GM12878 (cell line): Measurements from ENCODE around the gene ROR2. TPM values are rescaled to one million over a fixed set of nuclear protein-coding genes. Genes with fewer than 3 reads are reported as not detected.

Source experiments
- ATAC-seq: fragments of 200-7000 bp; cut with Tn5 transposase; 3 replicates; pipeline ENCODE4 v1.9.1; 2020; ENCODE audit warnings: mild to moderate bottlenecking, moderate library complexity
- BruUV-seq: library from RNA; stranded (reverse); fragments of 400-500 nt; replicated peaks from 2 replicates; lab custom pipeline; 2021; lab: Mats Ljungman, UMichigan
- CTCF ChIA-PET: fragments of 300-600 bp; sonication (Branson Sonifier 250); formaldehyde crosslinking; extraction: SDS; loops from one replicate; lab custom pipeline; 2021; ENCODE audit warnings: inconsistent platforms; lab: Yijun Ruan, JAX
- POLR2A ChIA-PET: fragments of 350-600 bp; formaldehyde crosslinking; extraction: SDS; loops from one replicate; lab custom pipeline; 2021; ENCODE audit warnings: inconsistent platforms; lab: Charles Lee
- RAD21 ChIA-PET: fragments of 300-600 bp; sonication (Branson Sonifier 250); formaldehyde crosslinking; loops from one replicate; lab custom pipeline; 2023; ENCODE audit warnings: antibody characterized with exemption; ENCODE audit not compliant: unreplicated experiment; lab: Charles Lee
- SMC1A ChIA-PET: fragments of 300-600 bp; sonication (Branson Sonifier 250); formaldehyde crosslinking; loops from one replicate; lab custom pipeline; 2023; ENCODE audit not compliant: unreplicated experiment, uncharacterized antibody; lab: Charles Lee
- DNase-seq: peaks from one replicate; pipeline ENCODE4 v3.0.0-alpha.2; 2011; ENCODE audit warnings: low read depth, low spot score
- FAIRE-seq: peaks from 3 replicates; lab custom pipeline; 2011; peaks lifted over from hg19 to GRCh38; lab: Jason Lieb, UNC
- H2AFZ ChIP-seq: 2 replicates; pipeline ENCODE4 v1.6.0; 2011; ENCODE audit warnings: low read depth, low read length, control low read depth; ENCODE audit not compliant: control insufficient read depth
- H3K27ac ChIP-seq: 2 replicates; pipeline ENCODE4 v1.5.1; 2011; ENCODE audit warnings: control low read depth; ENCODE audit not compliant: control insufficient read depth, insufficient read depth
- H3K27me3 ChIP-seq, 2 experiments: replicated peaks in 1 of 2; 2 replicates each; pipeline versions ENCODE4 v1.6.0 to v1.6.1; 2011; ENCODE audit warnings: low read length in 1 of 2; ENCODE audit not compliant: control insufficient read depth in 2 of 2, insufficient read depth in 2 of 2
- H3K36me3 ChIP-seq, 2 experiments: 2 replicates each; pipeline ENCODE4 v1.5.1; 2011; ENCODE audit warnings: low read length in 1 of 2; ENCODE audit not compliant: control insufficient read depth in 2 of 2, insufficient read depth in 2 of 2
- H3K4me1 ChIP-seq: 2 replicates; pipeline ENCODE4 v1.6.1; 2011; ENCODE audit warnings: mild to moderate bottlenecking, low read length, moderate library complexity, mixed read lengths; ENCODE audit not compliant: control insufficient read depth, insufficient read depth
- H3K4me2 ChIP-seq: 2 replicates; pipeline ENCODE4 v1.6.0; 2011; ENCODE audit warnings: control low read depth; ENCODE audit not compliant: control insufficient read depth, insufficient read depth
- H3K4me3 ChIP-seq: fragments of 200-600 bp; sonication (generic); 2 replicates; pipeline ENCODE4 v1.5.1; 2016
- H3K79me2 ChIP-seq: 2 replicates; pipeline ENCODE4 v1.6.0; 2011; ENCODE audit warnings: low read length; ENCODE audit not compliant: control insufficient read depth, insufficient read depth
- H3K9ac ChIP-seq: 2 replicates; pipeline ENCODE4 v1.8.0; 2011; ENCODE audit warnings: low read length, control low read depth, mixed read lengths; ENCODE audit not compliant: control insufficient read depth, insufficient read depth
- H3K9me3 ChIP-seq: replicated peaks from 3 replicates; pipeline ENCODE4 v1.5.1; 2011; ENCODE audit warnings: mild to moderate bottlenecking, low read length; ENCODE audit not compliant: control insufficient read depth, insufficient read depth
- H4K20me1 ChIP-seq: 2 replicates; pipeline ENCODE4 v1.6.0; 2011; ENCODE audit not compliant: control insufficient read depth, insufficient read depth
- ATF7 ChIP-seq: fragments of 450-650 bp; IDR thresholded peaks from 2 replicates; pipeline ENCODE4 v1.6.1; 2016; ENCODE audit warnings: low read depth, mild to moderate bottlenecking
- CHD4 ChIP-seq: fragments of 200-600 bp; sonication (generic); IDR thresholded peaks from 2 replicates; pipeline ENCODE4 v1.6.1; 2016; ENCODE audit warnings: mild to moderate bottlenecking
- E4F1 ChIP-seq: fragments of 450-650 bp; IDR thresholded peaks from 2 replicates; pipeline ENCODE4 v1.6.1; 2018; ENCODE audit warnings: borderline replicate concordance, mild to moderate bottlenecking; ENCODE audit not compliant: partially characterized antibody
- MYC ChIP-seq: IDR thresholded peaks from 2 replicates; pipeline ENCODE4 v1.6.1; 2011; ENCODE audit warnings: mild to moderate bottlenecking, low read length, moderate library complexity, inconsistent platforms; ENCODE audit not compliant: insufficient read depth, insufficient replicate concordance, insufficient read length, severe bottlenecking
- NFYB ChIP-seq: IDR thresholded peaks from 2 replicates; pipeline ENCODE4 v1.6.1; 2011; ENCODE audit warnings: low read depth, mild to moderate bottlenecking, low read length, improper control_type of control experiment, moderate library complexity; ENCODE audit not compliant: insufficient read depth
- PML ChIP-seq: IDR thresholded peaks from 2 replicates; pipeline ENCODE4 v1.6.1; 2012; ENCODE audit warnings: low read length, inconsistent platforms
- RB1 ChIP-seq: fragments of 450-650 bp; formaldehyde crosslinking; IDR thresholded peaks from 2 replicates; pipeline ENCODE4 v1.6.1; 2017; ENCODE audit warnings: mild to moderate bottlenecking, borderline replicate concordance
- STAT3 ChIP-seq: IDR thresholded peaks from 2 replicates; pipeline ENCODE4 v1.6.1; 2011; ENCODE audit warnings: low read depth, low read length, improper control_type of control experiment
- ZBED1 ChIP-seq: IDR thresholded peaks from 2 replicates; pipeline ENCODE4 v1.6.1; 2016; ENCODE audit warnings: borderline replicate concordance
- WGBS: methylation state at CpG from one replicate; pipeline ENCODE4 v1.1.6; 2016; ENCODE audit warnings: low lambda C conversion rate; ENCODE audit not compliant: insufficient replicate concordance, insufficient coverage; ENCODE audit errors: missing lambda C conversion rate; 5-methylcytosine and 5-hydroxymethylcytosine counted together
- in situ Hi-C: fragments of 300-500 bp; cut with MboI; formaldehyde crosslinking; loops from 9 replicates; pipeline ENCODE4 v1.14.3; 2018; ENCODE audit warnings: mixed read lengths
- intact Hi-C: fragments of 100-400 bp; cut with micrococcal nuclease; formaldehyde crosslinking; loops from one replicate; pipeline ENCODE4 v1.14.2; 2022; ENCODE audit not compliant: unreplicated experiment
- polyA plus RNA-seq, 11 experiments: library from polyadenylated mRNA; depleted of rRNA in 4 of 11; unstranded in 6 of 11; stranded (reverse) in 5 of 11; fragments of >200 nt; fragmentation: Nextera tagmentation in 4 of 11; fragmentation: Illumina TruSeq in 1 of 11; extraction: Ambion mirVana in 4 of 11; extraction: Trizol in 1 of 11; gene quantifications; 1 replicate in 1 of 11; 2 replicates in 10 of 11; pipeline versions ENCODE4 v1.2.1 to v1.2.3, GENCODE V29; 2011 to 2016; ENCODE audit warnings: inconsistent platforms in 2 of 11, missing spikeins in 2 of 11, low read depth in 1 of 11
- total RNA-seq, 4 experiments: library from RNA; depleted of rRNA in 3 of 4; stranded (reverse); fragments of >200 nt in 3 of 4; fragmentation: Illumina TruSeq in 1 of 4; extraction: Trizol in 1 of 4; gene quantifications; 2 replicates each; pipeline versions ENCODE4 v1.2.1 to v1.2.3, GENCODE V29; 2013 to 2021

ROR2 gene
- total and polyA plus RNA-seq, 10 of the 15 experiments (the other 5 are each of a cell fraction or from before 2014, with no cell fraction given): 0.03 to 0.05 TPM; not detected in 8

GRCh38 chr9:91921371-91921770 lies 28.7 kb downstream of the ROR2 start:
- Histone ChIP-seq H3K4me3 (no peak overlapping the region), H2AFZ (no peak overlapping the region), H3K36me3 (no peaks in the 10 kb centered on the region), H3K27me3 (no peaks in the 10 kb centered on the region), H3K27ac (no peak overlapping the region), H3K4me1 (no peaks in the 10 kb centered on the region), H3K4me2 (no peak overlapping the region), H4K20me1 (no peaks in the 10 kb centered on the region), H3K79me2 (no peaks in the 10 kb centered on the region), H3K9ac (no peak overlapping the region), H3K9me3 (no peaks in the 10 kb centered on the region; the same call in 2 of the 3 replicates)
- in situ Hi-C loops: no loop called here
- POLR2A ChIA-PET: no interaction called here
- CTCF ChIA-PET: no interaction called here
- SMC1A ChIA-PET: no interaction called here
- DNase-seq (no peak), ATAC-seq (no peak), FAIRE-seq (no peak)
- intact Hi-C loops: no loop called here
- no TSS peak for BruUV-seq
- RAD21 ChIA-PET: no interaction called here
- TF ChIP-seq NFYB: no peak
- no peak for TF ChIP-seq MYC
- no peak for TF ChIP-seq E4F1
- TF ChIP-seq STAT3: no peak
- no peak for TF ChIP-seq ATF7
- no peak for TF ChIP-seq ZBED1
- TF ChIP-seq CHD4: no peak
- TF ChIP-seq PML: no peak
- TF ChIP-seq RB1: no peak
- WGBS: 66% methylated on average over 9 of the region's 9 CpGs
